GM19438 (cell line): Measurements from ENCODE around the gene KIAA1549.

Source experiments
- ATAC-seq: cut with Tn5 transposase; IDR thresholded peaks from one replicate; pipeline ENCODE4 v1.9.1; 2021; ENCODE audit warnings: low read depth; ENCODE audit not compliant: unreplicated experiment

KIAA1549 gene

GRCh38 chr7:138916275-138916674 is 64.9 kb downstream of the KIAA1549 start:
- ATAC-seq = no peak

- ATAC-seq = no peak
Observed at GRCh38 chr7:138913783-138914182, 67.4 kb downstream of the KIAA1549 start.

GRCh38 chr7:138911007-138911406 is 70.2 kb downstream of the KIAA1549 start:
- ATAC-seq = no peak

- no peak for ATAC-seq
Observed at GRCh38 chr7:138907850-138908249, 73.3 kb downstream of the KIAA1549 start.

GRCh38 chr7:138907201-138907847 is 73.9 kb downstream of the KIAA1549 start:
- ATAC-seq = no peak

GRCh38 chr7:138903859-138904435 is 77.2 kb downstream of the KIAA1549 start:
- no peak for ATAC-seq

GRCh38 chr7:138903186-138903820 is 77.9 kb downstream of the KIAA1549 start:
- no peak for ATAC-seq

- ATAC-seq = no peak
Observed at GRCh38 chr7:138902161-138902560, 79.0 kb downstream of the KIAA1549 start.

- ATAC-seq = no peak
Observed at GRCh38 chr7:138900035-138900828, 81.0 kb downstream of the KIAA1549 start.

- no peak for ATAC-seq
Observed at GRCh38 chr7:138898802-138899201, 82.4 kb downstream of the KIAA1549 start.

GRCh38 chr7:138898255-138898654 is 82.9 kb downstream of the KIAA1549 start:
- ATAC-seq = no peak

- no peak for ATAC-seq
Observed at GRCh38 chr7:138895679-138896078, 85.5 kb downstream of the KIAA1549 start.

GRCh38 chr7:138893258-138893657 is 87.9 kb downstream of the KIAA1549 start:
- no peak for ATAC-seq

- ATAC-seq = no peak
Observed at GRCh38 chr7:138892812-138893211, 88.4 kb downstream of the KIAA1549 start.

- ATAC-seq = no peak
Observed at GRCh38 chr7:138892006-138892630, 89.1 kb downstream of the KIAA1549 start.

GRCh38 chr7:138891446-138891810 is 89.8 kb downstream of the KIAA1549 start:
- no peak for ATAC-seq

GRCh38 chr7:138890499-138891445 is 90.4 kb downstream of the KIAA1549 start:
- ATAC-seq = no peak

GRCh38 chr7:138889582-138890498 is 91.3 kb downstream of the KIAA1549 start:
- ATAC-seq = no peak
